Upper lobe of left lung (tissue), 6 donors: Measurements from ENCODE around the gene VSIR. TPM values are rescaled to one million over a fixed set of nuclear protein-coding genes. Genes with fewer than 3 reads are reported as not detected.

Experiments used
- ATAC-seq, 2 donors: fragments of 200-7000 bp; cut with Tn5 transposase; one replicate each; pipeline ENCODE4 v1.9.1; 2022; ENCODE audit warnings: mild to moderate bottlenecking in 2 of 2, moderate library complexity in 2 of 2; ENCODE audit not compliant: low FRiP score in 2 of 2
- DNase-seq, 2 donors: peaks; one replicate each; pipeline ENCODE4 v3.0.0-alpha.2; 2019 to 2020
- H3K27ac ChIP-seq, 4 donors: fragments of 200-600 bp; sonication (generic); one replicate each; pipeline ENCODE4 v1.5.1; 2016 to 2019
- H3K27me3 ChIP-seq, 4 donors: fragments of 200-600 bp; sonication (generic); one replicate each; pipeline ENCODE4 v1.5.1; 2017 to 2019
- H3K36me3 ChIP-seq, 4 donors: fragments of 200-600 bp; sonication (generic); one replicate each; pipeline ENCODE4 v1.5.1; 2016 to 2019
- H3K4me1 ChIP-seq, 4 donors: fragments of 200-600 bp; sonication (generic); one replicate each; pipeline ENCODE4 v1.5.1; 2018 to 2019
- H3K4me3 ChIP-seq, 4 donors: fragments of 200-600 bp; sonication (generic); one replicate each; pipeline ENCODE4 v1.5.1; 2017 to 2019; ENCODE audit warnings: mild to moderate bottlenecking in 2 of 4, moderate library complexity in 1 of 4
- H3K9me3 ChIP-seq, 4 donors: fragments of 200-600 bp; sonication (generic); one replicate each; pipeline ENCODE4 v1.5.1; 2018 to 2019
- EP300 ChIP-seq, 4 donors: sonication (generic); formaldehyde crosslinking; IDR thresholded peaks; one replicate each; pipeline ENCODE4 v1.5.1; 2017; ENCODE audit warnings: antibody characterized with exemption in 4 of 4, control low read depth in 2 of 4
- POLR2A ChIP-seq, 4 donors: fragments of 450-650 bp; IDR thresholded peaks; one replicate each; pipeline ENCODE4 v1.5.1; 2016 to 2017; ENCODE audit warnings: antibody characterized with exemption in 4 of 4, mild to moderate bottlenecking in 2 of 4
- POLR2AphosphoS5 ChIP-seq, 2 donors: sonication (generic); formaldehyde crosslinking; IDR thresholded peaks; one replicate each; pipeline ENCODE4 v1.5.1; 2017; ENCODE audit warnings: antibody characterized with exemption in 2 of 2
- WGBS, 2 donors: methylation state at CpG; one replicate each; pipeline ENCODE4 v1.1.5; 2017 to 2018; 5-methylcytosine and 5-hydroxymethylcytosine counted together
- small RNA-seq, 4 donors: library from RNA; depleted of rRNA; stranded (forward); fragments of <200 nt; gene quantifications; one replicate each; pipeline ENCODE3, GENCODE V24; 2016
- total RNA-seq, 6 donors: library from RNA; depleted of rRNA in 4 of 6; stranded (reverse); fragments of >200 nt in 4 of 6; gene quantifications; one replicate each; pipeline versions ENCODE4 v1.1.0 to v1.2.1, GENCODE V29; 2016 to 2021
- TF ChIP-seq, protein P1 (sequence below), 6 experiments: fragments of 450-650 bp in 4 of 6; fragments of 200-600 bp in 2 of 6; sonication (generic) in 2 of 6; IDR thresholded peaks; one replicate each; pipeline ENCODE4 v1.5.1; 2016 to 2019; ENCODE audit warnings: antibody characterized with exemption in 6 of 6
- donor health status: DM: no; HTN: no; CAD: no; lungs with moderate emphysema.
- donor health status: DM: no; HTN: yes; CAD: no; lungs with severe emphysema.

The VSIR gene
- total RNA-seq, 6 donors from 2014 or later, result 51.7 to 167 (median 92.5) TPM

DNA sequence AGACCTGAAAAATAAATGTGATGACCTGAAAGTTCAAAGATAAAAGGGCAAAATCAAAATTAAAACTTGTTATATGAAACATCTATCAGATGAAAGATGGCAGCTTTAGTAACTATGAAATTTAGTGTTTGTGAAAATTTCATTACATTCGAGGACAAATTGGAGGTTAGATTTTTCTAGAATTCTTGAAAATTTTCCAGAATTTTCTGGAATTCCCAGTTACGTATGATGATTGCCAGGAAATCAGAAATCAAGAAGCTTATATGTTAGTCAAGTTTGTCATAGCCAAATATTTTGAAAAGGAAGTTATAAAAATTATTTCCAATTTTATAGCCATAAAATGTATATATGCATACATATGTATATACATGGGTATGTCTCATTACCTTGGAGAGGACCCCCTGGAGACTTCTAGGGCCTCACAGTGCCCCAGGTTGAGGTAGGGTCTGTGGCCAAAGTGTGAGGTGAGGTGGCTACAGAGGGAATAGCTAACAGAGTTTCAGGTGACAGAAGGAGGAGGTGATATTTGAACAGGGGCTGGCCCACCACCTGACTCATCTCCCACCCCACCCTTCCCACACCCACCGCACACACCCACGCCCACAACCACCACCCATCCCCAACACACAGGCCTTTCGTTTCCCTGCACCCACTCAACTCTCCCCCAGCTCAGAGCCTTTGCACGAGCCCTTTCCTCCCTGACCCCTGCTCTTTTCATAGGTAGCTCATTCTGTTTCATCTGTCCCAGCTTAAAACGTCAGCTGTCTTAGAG is 75.2 kb downstream of the VSIR start:
- no peak overlapping the region for H3K4me3 ChIP-seq
- DNase-seq, result no peak
- H3K27ac ChIP-seq, result no peak overlapping the region
- H3K27me3 ChIP-seq, result no peaks in the 10 kb centered on the region
- H3K36me3 ChIP-seq, result no peaks in the 10 kb centered on the region
- TF ChIP-seq, protein P1, sequence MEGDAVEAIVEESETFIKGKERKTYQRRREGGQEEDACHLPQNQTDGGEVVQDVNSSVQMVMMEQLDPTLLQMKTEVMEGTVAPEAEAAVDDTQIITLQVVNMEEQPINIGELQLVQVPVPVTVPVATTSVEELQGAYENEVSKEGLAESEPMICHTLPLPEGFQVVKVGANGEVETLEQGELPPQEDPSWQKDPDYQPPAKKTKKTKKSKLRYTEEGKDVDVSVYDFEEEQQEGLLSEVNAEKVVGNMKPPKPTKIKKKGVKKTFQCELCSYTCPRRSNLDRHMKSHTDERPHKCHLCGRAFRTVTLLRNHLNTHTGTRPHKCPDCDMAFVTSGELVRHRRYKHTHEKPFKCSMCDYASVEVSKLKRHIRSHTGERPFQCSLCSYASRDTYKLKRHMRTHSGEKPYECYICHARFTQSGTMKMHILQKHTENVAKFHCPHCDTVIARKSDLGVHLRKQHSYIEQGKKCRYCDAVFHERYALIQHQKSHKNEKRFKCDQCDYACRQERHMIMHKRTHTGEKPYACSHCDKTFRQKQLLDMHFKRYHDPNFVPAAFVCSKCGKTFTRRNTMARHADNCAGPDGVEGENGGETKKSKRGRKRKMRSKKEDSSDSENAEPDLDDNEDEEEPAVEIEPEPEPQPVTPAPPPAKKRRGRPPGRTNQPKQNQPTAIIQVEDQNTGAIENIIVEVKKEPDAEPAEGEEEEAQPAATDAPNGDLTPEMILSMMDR (IDR thresholded peaks at IDR 0.05), result no peak
- TF ChIP-seq EP300 (IDR thresholded peaks at IDR 0.05) (no peak), POLR2A (IDR thresholded peaks at IDR 0.05) (no peak), POLR2AphosphoS5 (IDR thresholded peaks at IDR 0.05) (no peak)
- no peaks in the 10 kb centered on the region for H3K9me3 ChIP-seq
- peaks cover 26 to 42% (median 36%) of the 10 kb centered on the region in 4 donors for H3K4me1 ChIP-seq
- ATAC-seq, result no peak
- 59 to 77% methylated on average over 7 of the region's 7 CpGs for WGBS, 2 donors

Small RNA genes within 50 kb of the gene (small RNA-seq; reads per million reads assigned to genes)
- 0 reads per million in 4 donors for gene MIR7152

Other genes starting within 250 kb of the VSIR start
- 1 to 10 TPM in 1 of 6 donors, under 1 TPM in 4, not detected in 1; 0.15 to 1.0 (median 0.44) TPM for gene C10orf105, start 53.7 kb downstream of the VSIR start, total RNA-seq
- gene PSAP, start 77.7 kb upstream of the VSIR start, total RNA-seq, result 1,000 to 10,000 TPM in 3 of 6 donors, 100 to 1,000 TPM in 3; 776 to 2,056 (median 1,236) TPM
- gene CHST3, start 190.9 kb upstream of the VSIR start, total RNA-seq, result 10 to 100 TPM in 2 of 6 donors, 1 to 10 TPM in 4; 5.4 to 15.0 (median 8.4) TPM